ENCODE results near the gene MIGA2. TPM values are rescaled to one million over a fixed set of nuclear protein-coding genes. Genes with fewer than 3 reads are reported as not detected.

Gene MIGA2
- total RNA-seq, 1 donor from 2014 or later: 19.7 TPM

DNA sequence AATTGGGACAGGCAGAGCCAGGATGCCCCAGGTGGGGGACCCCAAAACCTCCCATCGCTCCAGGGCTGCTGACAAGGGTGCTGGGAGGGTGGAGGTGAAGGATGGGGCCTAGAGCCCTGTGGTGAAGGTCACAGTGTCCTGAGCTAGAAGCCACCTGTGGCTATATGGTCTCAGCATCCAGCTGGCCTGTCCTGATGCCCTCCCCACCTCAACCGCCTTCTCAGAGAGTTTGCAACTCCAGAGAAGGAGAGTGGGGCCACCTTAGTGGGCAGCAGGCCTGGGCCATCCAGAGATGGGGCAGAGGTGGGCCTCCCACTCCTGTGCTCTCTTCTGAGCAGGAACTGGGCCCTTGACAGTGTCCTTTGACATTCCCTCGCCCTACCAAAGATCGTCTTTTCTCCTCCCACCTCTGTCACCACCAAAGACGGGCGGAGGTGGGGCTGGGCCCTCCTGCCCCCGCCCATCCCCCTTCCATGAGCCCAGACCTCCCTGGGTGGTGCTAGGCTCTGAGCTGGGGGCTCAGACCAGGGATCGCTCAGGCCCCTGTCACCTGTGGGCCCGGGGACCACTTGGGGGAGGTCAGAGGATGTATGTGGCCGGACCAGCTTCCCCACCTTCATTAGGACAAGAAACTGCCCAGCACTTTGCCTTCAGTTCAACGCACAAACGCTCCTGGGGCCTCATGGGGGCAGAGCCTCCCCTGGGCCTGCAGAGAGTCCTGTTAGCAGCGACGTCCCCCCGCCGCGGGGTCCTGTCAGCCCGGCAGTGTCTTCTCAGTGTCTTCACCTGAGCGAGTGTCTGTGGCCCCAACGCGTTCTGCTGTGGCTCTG, 34.5 kb downstream of the MIGA2 start:
- TF ChIP-seq, protein P1, sequence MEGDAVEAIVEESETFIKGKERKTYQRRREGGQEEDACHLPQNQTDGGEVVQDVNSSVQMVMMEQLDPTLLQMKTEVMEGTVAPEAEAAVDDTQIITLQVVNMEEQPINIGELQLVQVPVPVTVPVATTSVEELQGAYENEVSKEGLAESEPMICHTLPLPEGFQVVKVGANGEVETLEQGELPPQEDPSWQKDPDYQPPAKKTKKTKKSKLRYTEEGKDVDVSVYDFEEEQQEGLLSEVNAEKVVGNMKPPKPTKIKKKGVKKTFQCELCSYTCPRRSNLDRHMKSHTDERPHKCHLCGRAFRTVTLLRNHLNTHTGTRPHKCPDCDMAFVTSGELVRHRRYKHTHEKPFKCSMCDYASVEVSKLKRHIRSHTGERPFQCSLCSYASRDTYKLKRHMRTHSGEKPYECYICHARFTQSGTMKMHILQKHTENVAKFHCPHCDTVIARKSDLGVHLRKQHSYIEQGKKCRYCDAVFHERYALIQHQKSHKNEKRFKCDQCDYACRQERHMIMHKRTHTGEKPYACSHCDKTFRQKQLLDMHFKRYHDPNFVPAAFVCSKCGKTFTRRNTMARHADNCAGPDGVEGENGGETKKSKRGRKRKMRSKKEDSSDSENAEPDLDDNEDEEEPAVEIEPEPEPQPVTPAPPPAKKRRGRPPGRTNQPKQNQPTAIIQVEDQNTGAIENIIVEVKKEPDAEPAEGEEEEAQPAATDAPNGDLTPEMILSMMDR (IDR thresholded peaks at IDR 0.05): no peak
- DNase-seq (ENCODE audit: low spot score): no peak
- no peak overlapping the region for H3K27ac Mint-ChIP-seq (ENCODE audit: unreplicated experiment)
- no peak overlapping the region for H3K4me3 Mint-ChIP-seq (ENCODE audit: unreplicated experiment)
- peaks cover 4% of the 10 kb centered on the region for H3K36me3 Mint-ChIP-seq (ENCODE audit: low read depth)
- H3K4me1 Mint-ChIP-seq (ENCODE audit: low read depth): peaks cover 4% of the 10 kb centered on the region
- no peaks in the 10 kb centered on the region for H3K9me3 Mint-ChIP-seq (ENCODE audit: low read depth)
- no peaks in the 10 kb centered on the region for H3K27me3 Mint-ChIP-seq (ENCODE audit: low read depth)

DNA sequence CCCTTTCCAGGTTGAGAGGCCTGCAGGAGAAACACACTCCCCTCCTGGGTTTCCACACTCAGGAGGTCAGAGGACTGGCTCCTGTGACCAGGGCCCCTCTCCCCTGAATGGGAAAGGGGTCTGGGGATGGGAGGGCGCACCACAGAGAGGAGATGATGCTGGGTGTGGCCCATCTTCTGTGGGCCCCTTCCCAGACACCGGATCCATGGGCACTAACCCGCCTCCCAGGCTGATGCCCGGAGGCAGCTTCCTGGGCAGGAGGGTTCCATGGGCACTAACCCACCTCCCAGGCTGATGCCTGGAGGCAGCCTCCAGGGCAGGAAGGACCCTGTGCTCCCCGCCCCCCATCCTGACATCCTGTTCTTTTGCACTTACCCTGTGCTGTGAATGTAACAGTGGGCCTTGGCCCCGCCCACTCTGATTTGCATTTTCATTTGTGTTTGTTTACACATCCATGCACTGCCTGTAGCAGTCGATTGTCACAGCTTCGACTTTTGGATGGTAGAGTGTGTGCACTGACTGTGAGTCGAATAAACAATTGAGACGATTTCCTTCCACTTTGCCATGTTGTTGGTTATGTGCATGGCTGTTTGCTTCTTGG, 35.2 kb downstream of the MIGA2 start:
- H3K9me3 Mint-ChIP-seq (ENCODE audit: low read depth): no peaks in the 10 kb centered on the region
- peaks cover 4% of the 10 kb centered on the region for H3K4me1 Mint-ChIP-seq (ENCODE audit: low read depth)
- DNase-seq (ENCODE audit: low spot score): no peak
- TF ChIP-seq, protein P1 (IDR thresholded peaks at IDR 0.05): no peak
- H3K27me3 Mint-ChIP-seq (ENCODE audit: low read depth): no peaks in the 10 kb centered on the region
- peaks cover 4% of the 10 kb centered on the region for H3K36me3 Mint-ChIP-seq (ENCODE audit: low read depth)
- no peak overlapping the region for H3K4me3 Mint-ChIP-seq (ENCODE audit: unreplicated experiment)
- no peak overlapping the region for H3K27ac Mint-ChIP-seq (ENCODE audit: unreplicated experiment)

DNA sequence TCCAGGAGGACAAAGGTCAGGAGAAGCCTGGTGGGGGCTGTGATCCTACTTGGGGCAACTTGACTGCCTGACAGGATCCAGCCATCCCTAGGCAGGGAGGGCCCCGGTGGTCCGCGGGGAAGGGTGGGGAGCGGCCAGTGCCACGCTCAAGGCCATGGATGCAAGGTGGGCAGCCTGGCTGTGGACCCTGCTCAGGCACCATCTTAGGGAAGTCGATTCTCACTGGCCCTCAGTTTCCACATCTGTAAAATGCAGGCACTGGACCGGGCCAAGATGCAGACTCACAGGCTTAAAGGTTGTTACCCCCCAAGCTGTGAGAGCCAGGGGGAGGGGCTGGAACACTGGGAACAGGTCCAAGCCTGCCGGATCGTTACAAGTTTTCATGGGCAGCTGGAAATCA, 35.7 kb downstream of the MIGA2 start:
- Mint-ChIP-seq H3K27me3 (ENCODE audit: low read depth) (no peaks in the 10 kb centered on the region), H3K4me3 (ENCODE audit: unreplicated experiment) (no peak overlapping the region), H3K4me1 (ENCODE audit: low read depth) (peaks cover 4% of the 10 kb centered on the region), H3K9me3 (ENCODE audit: low read depth) (no peaks in the 10 kb centered on the region), H3K27ac (ENCODE audit: unreplicated experiment) (no peak overlapping the region), H3K36me3 (ENCODE audit: low read depth) (peaks cover 4% of the 10 kb centered on the region)
- TF ChIP-seq, protein P1 (IDR thresholded peaks at IDR 0.05): no peak
- no peak for DNase-seq (ENCODE audit: low spot score)

DNA sequence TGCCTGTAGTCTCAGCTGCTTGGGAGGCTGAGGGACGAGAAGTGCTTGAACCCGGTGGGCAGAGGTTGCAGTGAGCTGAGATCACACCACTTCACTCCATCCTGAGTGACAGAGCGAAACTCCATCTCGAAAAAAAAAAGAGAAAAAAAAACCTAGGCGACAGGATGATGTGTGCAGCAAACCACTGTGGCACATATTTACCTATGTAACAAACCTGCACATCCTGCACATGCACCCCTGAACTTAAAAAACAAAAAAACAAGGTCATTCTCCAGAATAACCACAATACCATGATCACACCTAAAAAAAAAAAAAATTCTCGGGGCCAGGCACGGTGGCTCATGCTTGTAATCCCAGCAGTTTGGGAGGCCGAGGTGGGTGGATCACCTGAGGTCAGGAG, 37.0 kb downstream of the MIGA2 start:
- Mint-ChIP-seq H3K9me3 (ENCODE audit: low read depth) (no peaks in the 10 kb centered on the region), H3K27ac (ENCODE audit: unreplicated experiment) (no peak overlapping the region), H3K36me3 (ENCODE audit: low read depth) (peaks cover 3% of the 10 kb centered on the region), H3K27me3 (ENCODE audit: low read depth) (no peaks in the 10 kb centered on the region), H3K4me1 (ENCODE audit: low read depth) (peaks cover 4% of the 10 kb centered on the region), H3K4me3 (ENCODE audit: unreplicated experiment) (no peak overlapping the region)
- TF ChIP-seq, protein P1 (IDR thresholded peaks at IDR 0.05): no peak
- no peak for DNase-seq (ENCODE audit: low spot score)

DNA sequence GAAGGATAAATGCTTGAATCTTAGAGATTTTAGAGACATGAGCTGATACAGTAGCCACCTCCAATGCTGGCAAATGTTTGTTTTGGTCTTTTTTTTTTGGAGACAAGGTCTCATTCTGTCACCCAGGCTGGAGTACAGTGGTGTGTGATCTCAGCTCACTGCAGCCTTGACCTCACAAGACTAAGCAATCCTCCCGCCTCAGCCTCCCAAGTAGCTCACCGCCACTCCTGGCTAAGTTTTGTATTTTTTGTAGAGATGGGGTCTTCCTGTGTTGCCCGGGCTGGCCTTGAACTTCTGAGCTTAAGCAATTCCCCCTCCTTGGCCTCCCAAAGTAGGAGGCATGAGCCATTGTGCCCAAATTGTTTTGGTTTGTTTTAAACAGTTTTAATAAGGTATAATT, 37.7 kb downstream of the MIGA2 start:
- Mint-ChIP-seq H3K9me3 (ENCODE audit: low read depth) (no peaks in the 10 kb centered on the region), H3K27ac (ENCODE audit: unreplicated experiment) (no peak overlapping the region), H3K4me3 (ENCODE audit: unreplicated experiment) (no peak overlapping the region), H3K27me3 (ENCODE audit: low read depth) (no peaks in the 10 kb centered on the region), H3K4me1 (ENCODE audit: low read depth) (peaks cover 4% of the 10 kb centered on the region), H3K36me3 (ENCODE audit: low read depth) (no peaks in the 10 kb centered on the region)
- TF ChIP-seq, protein P1 (IDR thresholded peaks at IDR 0.05): no peak
- DNase-seq (ENCODE audit: low spot score): no peak
